SKM-1 treated with dmso at 0.1 percent for 144 hours (cell line): ENCODE results near the gene PDLIM1.
A peak's percentile ranks its signal among the peaks of the same experiment; 100 is the strongest.

ENCODE experiments used
- DNase-seq: peaks from one replicate; lab custom pipeline; 2025; ENCODE audit not compliant: unreplicated experiment; lab: John Stamatoyannopoulos, UW

Gene PDLIM1, protein sequence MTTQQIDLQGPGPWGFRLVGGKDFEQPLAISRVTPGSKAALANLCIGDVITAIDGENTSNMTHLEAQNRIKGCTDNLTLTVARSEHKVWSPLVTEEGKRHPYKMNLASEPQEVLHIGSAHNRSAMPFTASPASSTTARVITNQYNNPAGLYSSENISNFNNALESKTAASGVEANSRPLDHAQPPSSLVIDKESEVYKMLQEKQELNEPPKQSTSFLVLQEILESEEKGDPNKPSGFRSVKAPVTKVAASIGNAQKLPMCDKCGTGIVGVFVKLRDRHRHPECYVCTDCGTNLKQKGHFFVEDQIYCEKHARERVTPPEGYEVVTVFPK

DNA sequence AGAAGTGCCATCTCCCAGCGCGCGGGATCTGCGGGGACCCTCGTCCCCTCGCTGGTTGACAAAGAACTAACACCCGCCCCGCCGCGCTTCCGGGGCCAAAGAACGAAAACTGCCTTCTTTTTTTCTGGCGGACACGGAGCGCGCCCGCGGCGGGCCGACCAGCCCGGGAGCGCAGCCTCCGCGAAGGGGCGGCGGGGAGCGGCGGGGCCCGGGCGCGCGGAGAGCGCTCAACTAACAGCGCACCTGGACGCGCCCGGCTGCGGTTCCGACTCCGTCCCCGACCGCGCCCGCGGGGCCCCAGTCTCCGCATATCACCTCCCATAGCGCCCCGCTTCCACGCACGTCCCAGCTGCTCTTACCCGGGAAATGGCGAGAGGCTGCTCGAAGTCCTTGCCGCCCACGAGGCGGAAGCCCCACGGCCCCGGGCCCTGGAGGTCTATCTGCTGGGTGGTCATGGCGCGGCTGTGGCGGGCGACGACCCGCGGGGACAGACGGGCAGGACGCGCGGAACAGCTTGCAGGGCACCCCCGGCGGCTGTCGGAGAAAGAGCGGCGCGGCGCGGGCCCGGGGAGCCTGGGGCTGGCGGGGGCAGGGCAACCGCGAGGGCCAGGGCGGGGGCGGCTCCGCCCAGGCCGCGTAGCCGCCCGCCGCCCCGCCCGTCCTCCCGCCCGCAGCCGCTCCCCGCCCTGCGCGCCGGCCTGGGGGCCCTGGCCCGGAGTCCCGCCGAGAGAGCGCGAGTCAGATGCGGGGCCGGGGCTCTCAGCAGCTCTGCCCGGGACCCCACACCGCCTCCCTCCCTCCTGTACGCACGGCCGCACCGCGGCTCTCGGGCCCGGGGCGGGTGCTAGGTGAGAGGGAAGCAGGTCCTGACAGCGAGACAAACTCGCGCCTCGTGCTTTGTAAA is at the start of gene PDLIM1:
TSS of gene PDLIM1 (minus strand) at position 543 of the 904 bp plus-strand sequence. CDS start at position 455, 88 bp downstream.
- DNase-seq = peak; percentile 69

DNA sequence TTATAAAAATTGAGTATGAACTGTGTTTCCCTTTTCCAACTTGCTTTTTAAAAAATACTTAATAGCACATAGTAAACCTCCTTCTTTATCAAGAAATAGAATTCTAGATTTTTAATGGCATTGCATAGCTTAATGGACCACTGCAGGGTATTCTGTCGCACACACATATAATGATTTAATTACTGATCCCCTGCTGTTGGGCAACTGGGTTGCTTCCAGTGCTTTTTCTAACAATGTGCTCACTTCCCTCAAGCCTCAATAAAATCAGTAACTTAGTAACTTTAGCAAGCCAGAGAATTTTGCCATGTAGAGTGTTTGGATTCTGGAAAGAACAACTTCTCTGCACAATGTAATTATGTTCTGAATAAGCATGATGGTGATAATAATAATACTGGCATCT is 49.1 kb upstream of the PDLIM1 start:
- no peak for DNase-seq

DNA sequence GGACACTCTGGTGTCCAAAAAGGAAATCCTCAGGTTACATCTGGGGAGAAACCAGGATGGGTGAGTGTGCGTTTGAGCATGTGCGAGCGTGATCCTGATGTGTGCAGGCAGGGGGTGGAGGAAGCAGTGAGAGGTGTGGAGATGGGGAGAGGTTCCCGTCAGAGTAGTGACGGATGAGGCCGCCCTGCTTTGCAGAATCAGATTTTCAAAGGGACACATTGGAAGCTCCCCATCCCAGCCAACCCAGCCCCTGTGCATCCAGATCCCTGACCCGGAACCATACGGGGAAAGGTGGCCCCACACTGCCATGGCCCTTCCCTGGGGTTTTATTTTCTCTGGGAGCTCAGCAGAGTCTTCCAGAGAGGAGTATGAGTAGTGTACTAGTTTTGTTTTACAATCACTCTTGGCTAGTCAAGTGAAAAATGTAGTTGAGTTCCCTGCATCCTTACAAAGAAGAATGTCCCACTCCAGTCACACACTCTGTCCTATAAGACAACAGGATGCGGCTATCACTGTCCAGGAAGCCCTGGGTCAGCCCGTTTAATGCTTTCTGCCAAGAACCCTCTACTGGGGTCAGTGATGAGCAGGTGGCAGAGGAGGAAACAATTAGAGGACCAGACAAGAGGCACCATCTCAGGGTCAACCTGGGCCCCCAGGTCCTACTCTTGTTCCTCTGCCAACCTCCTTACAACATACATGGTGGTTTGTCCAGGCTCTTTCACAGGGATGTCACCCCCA is 46.8 kb upstream of the PDLIM1 start:
- no peak for DNase-seq

DNA sequence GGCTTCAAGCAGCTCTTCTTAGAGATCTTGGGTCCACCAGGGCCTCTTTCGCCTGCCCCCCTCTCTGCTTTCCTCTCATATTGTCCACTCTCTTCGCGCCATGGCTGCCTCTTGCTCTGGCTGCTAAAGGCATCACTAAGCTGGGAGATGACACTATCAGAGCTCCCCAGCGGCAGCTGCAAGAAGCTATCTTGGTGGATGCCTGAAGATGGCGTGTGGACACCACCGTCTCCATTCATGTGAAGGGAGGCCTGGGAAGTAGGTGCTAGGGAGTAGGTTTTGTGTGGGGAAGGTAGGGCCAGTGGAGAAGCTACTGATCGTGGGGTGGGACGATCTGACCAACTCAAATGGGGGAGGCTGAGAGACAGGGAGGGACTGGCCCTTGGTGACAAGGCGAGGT is 45.9 kb upstream of the PDLIM1 start:
- DNase-seq = no peak

DNA sequence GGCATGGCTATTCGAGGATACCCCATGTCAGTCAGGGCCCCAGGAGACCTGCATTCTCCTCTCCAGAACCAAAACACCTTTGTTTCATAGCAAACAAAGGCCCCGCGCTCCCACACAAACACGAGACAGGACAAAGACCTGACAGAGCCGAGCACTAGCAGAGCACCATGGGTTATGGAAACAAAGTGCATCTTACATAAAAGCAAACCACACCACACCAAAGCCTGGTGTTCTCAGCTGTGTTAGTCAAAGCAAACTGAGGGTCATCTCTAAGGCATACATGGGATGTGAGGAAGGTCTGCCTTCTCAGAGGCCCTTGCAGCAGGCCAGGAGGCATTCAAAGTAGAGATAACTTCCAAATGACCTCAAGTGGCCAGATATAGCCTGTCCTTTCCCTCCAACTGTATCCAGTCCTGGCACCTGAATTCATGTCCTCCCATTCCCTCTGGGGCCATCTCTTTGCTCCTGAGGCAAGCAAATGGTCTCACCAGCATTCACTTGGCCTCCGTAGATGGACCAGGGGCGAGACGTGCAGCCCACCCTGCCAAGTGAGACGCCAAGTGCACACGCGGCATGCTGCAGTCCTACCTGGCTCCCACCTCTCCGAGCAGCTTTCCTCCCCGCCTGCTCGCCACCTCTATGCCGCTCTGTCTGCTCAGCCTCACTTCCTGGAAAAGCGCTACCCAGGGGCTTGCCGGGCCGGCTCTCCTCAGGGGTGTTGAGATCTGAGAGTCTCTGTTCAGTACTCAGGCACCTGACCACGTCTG is 45.3 kb upstream of the PDLIM1 start:
- no peak for DNase-seq

DNA sequence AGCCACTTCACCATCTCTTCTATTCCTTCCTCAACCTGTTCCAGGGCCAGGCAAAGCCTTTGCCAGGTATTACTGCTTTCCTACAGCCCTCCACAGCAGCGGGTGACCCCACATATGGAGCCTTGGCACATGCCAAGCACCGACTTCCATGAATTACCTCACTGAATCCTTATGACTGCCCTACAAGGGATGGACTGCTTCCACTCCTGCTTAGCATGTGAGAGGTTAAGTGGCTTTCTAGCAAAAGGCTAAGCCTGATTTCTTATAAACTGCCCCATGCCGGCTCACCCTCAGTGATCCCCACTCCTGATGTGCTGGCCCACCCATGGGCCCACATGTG is 44.0 kb upstream of the PDLIM1 start:
- no peak for DNase-seq

DNA sequence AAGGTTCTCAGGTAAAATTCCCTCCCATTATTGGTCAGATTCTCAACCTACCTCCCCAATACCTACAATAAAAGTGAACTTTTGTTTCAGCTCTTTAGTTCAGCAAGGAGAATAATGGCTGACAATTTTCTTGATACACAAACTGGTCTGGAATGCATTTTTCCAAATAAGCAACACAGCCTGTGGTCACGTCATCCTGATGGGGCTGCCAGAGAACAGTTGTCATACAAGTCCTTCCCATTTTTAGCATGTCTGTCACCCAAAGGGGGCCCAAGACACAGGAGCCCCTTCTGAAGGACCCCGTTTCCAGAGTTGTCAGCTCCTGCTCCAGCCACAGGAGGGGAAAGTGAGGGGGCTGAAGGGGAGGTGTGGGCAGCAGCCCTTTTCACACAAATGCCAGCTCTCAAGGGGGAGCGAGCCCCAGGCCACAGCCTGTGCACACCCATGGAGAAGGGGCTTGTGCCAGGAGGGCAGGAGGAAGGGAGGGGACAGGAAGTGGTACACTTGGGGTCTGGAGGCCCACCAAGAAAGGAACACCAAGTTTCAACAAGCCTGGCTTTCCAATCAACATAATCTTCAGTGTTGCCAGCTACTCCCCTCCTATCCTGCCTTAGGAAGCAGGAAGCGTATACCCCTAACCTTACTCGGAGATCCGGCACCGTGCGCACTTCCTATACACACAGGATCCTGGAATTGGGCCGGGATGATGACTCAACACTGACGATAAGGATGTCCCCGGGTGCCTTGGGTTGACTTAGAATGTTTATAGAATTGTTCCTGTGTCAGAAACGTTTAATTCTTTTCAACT is 43.4 kb upstream of the PDLIM1 start:
- no peak for DNase-seq

DNA sequence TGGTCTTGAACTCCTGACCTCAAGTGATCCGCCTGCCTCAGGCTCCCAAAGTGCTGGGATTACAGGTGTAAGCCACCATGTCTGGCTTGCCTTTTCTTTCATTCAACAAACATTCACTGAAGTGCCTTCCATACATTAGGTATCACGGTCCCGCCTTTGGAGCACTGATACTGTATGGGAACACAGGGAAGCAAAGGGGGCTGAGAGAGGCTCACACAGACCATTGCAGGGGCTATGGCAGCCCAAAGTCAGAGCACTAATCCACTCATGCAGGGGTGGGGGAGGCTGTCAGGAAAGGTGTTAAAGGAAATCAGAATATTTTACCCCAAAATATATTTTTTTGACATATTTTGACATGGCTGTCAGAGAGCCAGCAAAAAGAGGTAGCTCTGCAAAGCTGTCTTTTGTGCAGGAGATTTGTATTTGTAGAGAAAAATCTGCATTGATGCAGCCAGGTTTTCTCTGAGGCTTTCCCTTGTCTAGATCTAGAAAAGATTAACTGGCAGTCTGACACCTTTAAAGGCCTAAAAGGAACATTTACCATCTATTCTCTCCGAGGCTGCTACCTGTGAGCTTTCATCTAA is 42.0 kb upstream of the PDLIM1 start:
- no peak for DNase-seq

DNA sequence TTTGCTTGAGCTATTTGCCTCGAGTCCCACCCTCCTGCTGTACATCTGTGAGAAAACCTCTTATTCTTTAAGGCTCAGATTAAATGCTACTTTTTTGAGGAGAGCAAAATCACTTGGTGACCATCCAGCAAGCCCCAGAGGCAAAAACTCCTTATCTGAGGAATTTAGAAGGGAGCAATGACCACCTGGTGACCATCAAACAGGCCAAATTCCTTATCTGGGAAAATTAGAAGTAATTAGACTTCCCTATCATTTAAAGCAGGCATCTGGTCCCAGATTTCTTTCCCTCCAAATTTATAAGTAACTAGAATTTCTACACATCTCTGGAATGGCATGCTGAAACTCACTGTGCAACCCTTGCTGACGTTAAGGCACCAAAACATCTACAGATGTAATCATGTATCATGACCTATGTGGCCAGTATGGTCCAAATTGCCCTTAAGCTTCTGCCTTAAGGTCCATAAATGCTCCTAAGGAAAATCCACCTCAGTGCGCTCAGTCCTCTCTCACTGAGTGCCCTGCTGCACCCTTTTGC is 40.9 kb upstream of the PDLIM1 start:
- no peak for DNase-seq

DNA sequence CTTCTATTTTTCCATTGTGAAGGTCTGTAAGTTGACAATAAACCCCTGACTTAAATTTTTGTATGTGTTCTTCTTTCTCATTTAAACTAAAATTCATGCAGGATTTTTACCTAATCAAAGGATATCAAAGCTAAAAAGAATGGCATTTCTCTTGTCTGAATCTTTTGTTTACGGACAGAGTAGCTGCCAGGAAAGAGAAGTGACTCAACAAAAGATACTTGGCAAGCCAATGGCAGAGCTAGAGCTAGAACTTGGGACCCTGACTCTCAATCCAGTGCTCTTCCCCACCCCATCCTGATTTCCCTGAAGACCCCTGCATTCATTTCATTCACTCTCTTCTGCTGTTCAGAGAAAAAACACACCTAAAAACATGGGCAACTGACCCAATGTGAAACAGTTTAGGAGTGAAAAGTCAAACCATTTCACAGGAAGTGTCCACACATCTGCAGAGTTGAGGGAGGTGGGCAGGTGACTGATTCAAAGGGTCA is 40.2 kb upstream of the PDLIM1 start:
- DNase-seq = no peak

DNA sequence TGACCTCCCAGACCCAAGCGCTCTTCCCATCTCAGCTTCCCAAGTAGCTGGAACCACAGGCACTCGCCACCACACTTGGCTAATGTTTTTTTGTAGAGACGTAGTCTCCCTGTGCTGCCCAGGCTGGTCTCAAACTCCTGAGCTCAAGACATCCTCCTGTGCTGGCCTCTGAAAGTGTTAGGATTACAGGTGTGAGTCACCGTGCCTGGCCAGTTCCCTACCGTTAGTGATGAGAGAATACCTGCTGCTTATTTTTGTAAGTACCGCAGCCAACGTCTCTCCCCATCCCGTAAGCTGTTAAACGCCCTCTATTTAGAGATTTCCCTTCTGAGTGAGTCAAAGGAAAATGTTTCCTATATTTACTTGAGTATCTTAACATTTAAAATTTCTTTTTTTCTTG is 38.5 kb upstream of the PDLIM1 start:
- DNase-seq = no peak

DNA sequence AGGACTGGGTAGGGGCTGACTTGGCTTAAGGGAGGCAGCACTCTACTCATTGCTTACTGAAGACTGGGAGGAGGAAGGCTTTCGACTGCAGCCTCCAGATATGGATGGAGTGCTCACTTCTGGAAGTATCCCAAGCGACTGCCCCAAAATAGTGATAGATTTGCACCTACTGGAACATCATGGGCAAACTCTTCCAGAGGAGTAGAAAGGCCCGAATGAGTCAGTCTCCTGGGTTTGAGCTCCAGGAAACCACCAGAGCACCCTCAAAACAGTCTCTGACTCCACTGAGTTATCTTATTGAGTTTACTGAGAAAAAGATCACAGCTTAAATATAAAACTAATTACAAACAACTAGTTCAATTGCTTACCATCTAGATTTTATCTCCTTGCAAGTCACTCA is 37.2 kb upstream of the PDLIM1 start:
- no peak for DNase-seq

DNA sequence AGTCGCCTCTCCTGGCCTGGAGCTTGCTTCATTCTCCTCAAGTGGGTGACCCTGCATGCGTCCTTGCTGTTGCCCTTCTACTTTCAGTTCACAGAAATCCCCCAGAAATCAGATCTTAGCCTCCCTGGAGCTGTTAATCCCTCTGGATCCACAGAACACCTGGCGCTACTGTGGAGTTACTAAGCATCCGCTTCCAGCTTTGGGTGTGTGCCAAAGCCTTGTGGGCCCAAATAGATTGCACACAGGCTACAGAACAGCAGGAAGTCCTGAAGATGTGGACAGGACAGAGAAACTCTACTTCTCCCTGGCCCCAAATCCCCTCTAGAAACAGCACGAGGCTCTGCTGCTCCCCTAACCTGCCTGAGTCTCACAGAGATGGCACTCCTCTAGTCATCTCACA is 36.6 kb upstream of the PDLIM1 start:
- DNase-seq = no peak

DNA sequence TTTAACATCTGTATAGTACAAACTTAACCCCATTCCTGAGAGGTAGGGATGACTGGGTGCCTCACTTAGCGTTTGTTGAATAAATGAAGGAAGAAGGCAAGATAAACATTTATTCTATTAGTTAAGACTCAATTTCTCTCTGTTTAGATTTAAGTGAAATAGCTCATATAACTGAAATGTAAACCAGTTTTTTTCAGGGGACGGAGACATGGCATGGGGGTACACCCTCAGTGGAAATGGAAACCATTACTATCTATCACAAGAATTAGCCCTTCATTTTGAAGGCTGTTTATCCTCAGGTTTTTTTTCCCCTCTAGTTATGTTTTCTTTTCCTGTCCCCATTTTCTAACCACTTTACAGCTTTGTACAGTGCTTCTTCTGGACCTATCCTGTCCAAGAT is 35.6 kb upstream of the PDLIM1 start:
- no peak for DNase-seq

DNA sequence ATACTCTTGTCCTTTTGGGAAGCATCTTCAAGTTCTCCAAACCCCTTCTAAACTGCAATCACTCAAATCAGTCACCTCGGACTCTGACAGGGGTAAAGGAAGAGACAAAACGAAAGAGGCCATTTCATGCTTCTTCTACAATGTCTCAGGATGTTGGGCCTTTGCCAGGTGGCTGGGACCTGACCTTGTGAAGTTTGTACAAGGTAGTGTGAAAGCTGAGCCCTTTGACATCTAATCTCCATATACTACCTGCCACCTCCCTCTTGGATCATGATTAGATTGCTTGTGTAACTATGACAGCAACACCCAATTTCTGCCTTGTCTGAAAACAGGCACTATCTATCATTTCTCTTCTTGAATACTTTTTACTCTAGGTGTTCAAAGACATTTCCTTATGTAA is 35.1 kb upstream of the PDLIM1 start:
- DNase-seq = no peak

DNA sequence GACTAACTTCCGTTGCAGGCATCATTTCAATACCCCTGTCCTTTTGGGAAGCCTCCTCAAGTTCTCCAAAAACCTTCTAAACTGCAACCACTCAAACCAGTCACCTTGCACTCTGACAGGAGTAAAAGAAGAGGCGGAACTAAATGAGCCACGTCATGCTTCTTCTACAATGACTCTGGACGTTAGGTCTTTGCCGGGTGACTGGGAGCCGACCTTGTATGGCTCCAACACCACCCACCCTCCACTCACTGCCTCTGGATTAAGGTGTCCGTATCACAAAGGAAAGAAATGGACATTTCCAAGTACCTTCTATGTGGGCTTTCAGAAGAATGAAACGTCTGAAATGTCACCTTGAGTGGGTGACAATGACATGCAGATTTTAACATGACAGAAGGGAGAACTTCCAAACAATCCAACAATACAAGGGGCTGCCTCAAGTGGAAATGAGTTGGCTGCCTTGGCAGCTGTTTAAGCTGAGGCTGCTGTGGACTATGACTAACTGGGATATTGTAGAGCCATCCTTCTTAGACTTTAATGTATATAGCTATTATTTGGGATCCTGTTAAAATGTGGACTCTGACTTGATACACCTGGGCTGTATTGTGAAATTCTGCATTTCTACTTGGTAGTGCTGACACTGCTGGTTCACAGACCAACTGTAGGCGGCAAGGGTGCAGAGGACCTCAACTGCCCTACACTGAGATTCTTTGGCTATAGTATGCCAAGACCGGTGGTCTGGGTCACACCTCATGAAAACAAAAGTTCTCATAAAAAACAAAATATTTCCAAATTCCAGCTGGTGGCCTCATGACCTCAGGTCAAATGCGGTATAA is 33.8 kb upstream of the PDLIM1 start:
- no peak for DNase-seq

DNA sequence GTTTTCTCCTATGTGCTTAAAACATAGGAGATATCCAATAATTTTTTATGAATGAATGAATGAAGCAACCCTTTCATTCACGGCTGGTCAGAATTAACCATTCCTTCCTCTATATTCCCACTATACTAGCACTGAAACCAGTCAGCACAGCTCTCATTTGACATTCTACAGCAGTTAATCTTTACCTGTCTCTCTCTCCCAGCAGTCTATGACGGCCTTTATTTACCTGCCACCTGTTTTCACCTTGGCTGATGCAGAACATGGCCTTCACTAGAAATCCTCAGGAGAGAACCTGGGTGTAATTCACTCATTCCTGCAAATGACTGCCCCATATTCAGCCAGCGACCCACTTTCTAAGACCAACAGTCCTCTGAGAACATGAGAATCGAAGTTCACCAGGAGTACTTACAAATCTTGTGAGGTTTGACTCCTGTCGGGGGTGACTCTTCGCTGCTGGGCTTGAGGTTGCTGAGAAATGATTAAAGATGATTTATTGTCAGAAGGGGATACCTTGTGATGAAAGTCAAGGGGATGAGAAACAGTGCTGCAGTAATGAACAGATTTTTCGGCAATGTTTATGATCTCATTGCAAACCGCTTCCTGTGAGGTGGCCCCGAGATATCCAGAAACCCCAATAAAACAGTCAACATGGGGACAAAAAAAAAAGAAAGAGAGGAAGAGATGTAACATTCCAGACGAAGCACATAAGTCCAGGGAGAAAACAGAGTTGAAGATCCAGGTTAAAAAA is 30.9 kb upstream of the PDLIM1 start:
- DNase-seq = no peak

DNA sequence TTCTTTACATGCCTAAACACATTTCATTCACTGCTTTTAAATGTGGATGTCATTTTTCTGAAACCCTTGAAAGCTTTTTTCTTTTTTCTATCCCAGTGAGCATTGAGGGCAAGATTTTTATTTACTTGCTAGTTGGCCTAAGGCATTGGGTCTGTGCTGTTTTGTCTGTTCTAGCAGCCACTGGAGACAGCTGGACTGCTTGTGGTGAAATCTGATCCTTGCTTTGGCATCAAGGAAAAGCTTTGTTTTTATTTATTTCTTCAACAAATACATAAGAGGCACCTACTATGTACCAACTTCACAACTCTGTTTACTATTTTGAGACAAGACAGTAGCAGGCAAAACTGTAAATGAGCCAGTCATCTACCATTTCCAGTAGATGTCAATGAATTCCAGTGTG is 28.4 kb upstream of the PDLIM1 start:
- no peak for DNase-seq
